ENCODE data around the gene RIMS4.

RIMS4 gene

GRCh38 chr20:44792796-44793195, 17.6 kb downstream of the RIMS4 start:
- CTCF ChIA-PET, result no interaction called here
- DNase-seq (ENCODE audit: extremely low spot score), result no peak
- no peak for TF ChIP-seq CTCF (IDR thresholded peaks at IDR 0.05; ENCODE audit: control extremely low read depth, extremely low read depth, low read depth, missing control alignments)
- POLR2A ChIA-PET, result no interaction called here

GRCh38 chr20:44790638-44791393, 19.5 kb downstream of the RIMS4 start:
- TF ChIP-seq CTCF (IDR thresholded peaks at IDR 0.05; ENCODE audit: control extremely low read depth, extremely low read depth, low read depth, missing control alignments), result no peak
- ChIA-PET POLR2A (no interaction called here), CTCF (no interaction called here)
- DNase-seq (ENCODE audit: extremely low spot score), result no peak

- CTCF ChIA-PET, result no interaction called here
- no peak for TF ChIP-seq CTCF (IDR thresholded peaks at IDR 0.05; ENCODE audit: control extremely low read depth, extremely low read depth, low read depth, missing control alignments)
- POLR2A ChIA-PET, result no interaction called here
- DNase-seq (ENCODE audit: extremely low spot score), result no peak
Measured at GRCh38 chr20:44788706-44789456, 21.5 kb downstream of the RIMS4 start.

GRCh38 chr20:44787299-44787698, 23.0 kb downstream of the RIMS4 start:
- no peak for DNase-seq (ENCODE audit: extremely low spot score)
- no peak for TF ChIP-seq CTCF (IDR thresholded peaks at IDR 0.05; ENCODE audit: control extremely low read depth, extremely low read depth, low read depth, missing control alignments)
- ChIA-PET CTCF (interaction anchor here (1.3 kb wide), 1 partner anchor 102 kb away, joined by 4 read pairs; no protein-coding TSS in a partner anchor), POLR2A (no interaction called here)

- POLR2A ChIA-PET, result no interaction called here
- CTCF ChIA-PET, result interaction anchor here (1.7 kb wide), 1 partner anchor 506 kb away, joined by 4 read pairs; no protein-coding TSS in a partner anchor
- no peak for TF ChIP-seq CTCF (IDR thresholded peaks at IDR 0.05; ENCODE audit: control extremely low read depth, extremely low read depth, low read depth, missing control alignments)
- no peak for DNase-seq (ENCODE audit: extremely low spot score)
Measured at GRCh38 chr20:44785768-44786167, 24.6 kb downstream of the RIMS4 start.

- POLR2A ChIA-PET, result no interaction called here
Measured at GRCh38 chr20:44784688-44785087, 25.7 kb downstream of the RIMS4 start.

More at GRCh38 chr20:44784688-44785087, 25.7 kb downstream of the RIMS4 start:
- no peak for TF ChIP-seq CTCF (IDR thresholded peaks at IDR 0.05; ENCODE audit: control extremely low read depth, extremely low read depth, low read depth, missing control alignments)
- CTCF ChIA-PET, result interaction anchor here (1.1 to 1.7 kb wide), 2 partner anchors 16 to 507 kb away, joined by 4 to 5 read pairs; no protein-coding TSS in a partner anchor
- DNase-seq (ENCODE audit: extremely low spot score), result no peak

Data from GM10248 (cell line).